Neuronal stem cell (in vitro differentiated cells): ENCODE measurements around the gene TFB2M.

Experiments used
- DNase-seq: peaks from one replicate; pipeline ENCODE4 v3.0.0-alpha.2; 2013; ENCODE audit warnings: low spot score
- H2AFZ ChIP-seq: one replicate; pipeline ENCODE4 v1.6.1; 2013; ENCODE audit warnings: mild to moderate bottlenecking, low read length, inconsistent platforms
- H2AK5ac ChIP-seq: 2 replicates; pipeline ENCODE4 v1.6.1; 2013; ENCODE audit warnings: low read depth, mild to moderate bottlenecking, inconsistent platforms, low read length, moderate library complexity, mixed read lengths
- H2BK120ac ChIP-seq: 2 replicates; pipeline ENCODE4 v1.6.1; 2013; ENCODE audit warnings: low read depth, mild to moderate bottlenecking, inconsistent platforms, low read length, moderate library complexity, mixed read lengths
- H2BK12ac ChIP-seq: one replicate; pipeline ENCODE4 v1.6.1; 2013; ENCODE audit warnings: low read length, inconsistent platforms
- H2BK15ac ChIP-seq: 2 replicates; pipeline ENCODE4 v1.6.1; 2013; ENCODE audit warnings: mild to moderate bottlenecking, low read length, inconsistent platforms, mixed read lengths
- H2BK5ac ChIP-seq: one replicate; pipeline ENCODE4 v1.6.1; 2013; ENCODE audit warnings: inconsistent platforms, mild to moderate bottlenecking, low read length, moderate library complexity
- H3K14ac ChIP-seq: one replicate; pipeline ENCODE4 v1.6.1; 2013; ENCODE audit warnings: low read length, inconsistent platforms
- H3K18ac ChIP-seq: 2 replicates; pipeline ENCODE4 v1.6.1; 2013; ENCODE audit warnings: low read length, inconsistent platforms
- H3K23ac ChIP-seq: 2 replicates; pipeline ENCODE4 v1.6.1; 2013; ENCODE audit warnings: low read depth, mild to moderate bottlenecking, mixed read lengths, low read length, inconsistent platforms; ENCODE audit not compliant: poor library complexity
- H3K27ac ChIP-seq: replicated peaks from 3 replicates; pipeline ENCODE4 v1.5.1; 2013; ENCODE audit warnings: low read length, inconsistent platforms
- H3K27me3 ChIP-seq, 3 experiments: 2 replicates each; pipeline ENCODE4 v1.6.1; 2013; ENCODE audit warnings: low read length in 3 of 3, mild to moderate bottlenecking in 2 of 3, inconsistent platforms in 1 of 3, low read depth in 1 of 3, mixed read lengths in 1 of 3, moderate library complexity in 1 of 3; ENCODE audit not compliant: control insufficient read depth in 3 of 3, insufficient read depth in 3 of 3
- H3K36me3 ChIP-seq, 2 donors: replicated peaks in 1 of 2; 2 replicates each; pipeline ENCODE4 v1.6.1; 2013; ENCODE audit warnings: low read length in 2 of 2; ENCODE audit not compliant: control insufficient read depth in 2 of 2, insufficient read depth in 2 of 2
- H3K4ac ChIP-seq: 2 replicates; pipeline ENCODE4 v1.6.1; 2013; ENCODE audit warnings: inconsistent platforms, mild to moderate bottlenecking, low read length, moderate library complexity
- H3K4me1 ChIP-seq, 2 donors: 1 replicate in 1 of 2; 2 replicates in 1 of 2; pipeline ENCODE4 v1.6.1; 2013; ENCODE audit warnings: low read length in 2 of 2, low read depth in 1 of 2; ENCODE audit not compliant: control insufficient read depth in 2 of 2, insufficient read depth in 1 of 2
- H3K4me2 ChIP-seq: one replicate; pipeline ENCODE4 v1.6.1; 2013; ENCODE audit warnings: mild to moderate bottlenecking, low read length, inconsistent platforms; ENCODE audit not compliant: insufficient read depth, poor library complexity, severe bottlenecking
- H3K4me3 ChIP-seq, 2 donors: 2 replicates each; pipeline ENCODE4 v1.5.1; 2013; ENCODE audit warnings: low read length in 2 of 2, mild to moderate bottlenecking in 2 of 2, inconsistent platforms in 1 of 2, moderate library complexity in 1 of 2
- H3K79me1 ChIP-seq: one replicate; pipeline ENCODE4 v1.6.1; 2013; ENCODE audit warnings: low read depth, mild to moderate bottlenecking, inconsistent platforms, low read length, moderate library complexity
- H3K9ac ChIP-seq: one replicate; pipeline ENCODE4 v1.6.1; 2013; ENCODE audit warnings: mild to moderate bottlenecking, low read depth, low read length, inconsistent platforms; ENCODE audit not compliant: poor library complexity
- H3K9me3 ChIP-seq, 2 donors: replicated peaks in 1 of 2; 2 replicates each; pipeline versions ENCODE3 to v1.6.1; 2013; ENCODE audit warnings: low read length in 2 of 2, mild to moderate bottlenecking in 2 of 2, inconsistent platforms in 1 of 2, low read depth in 1 of 2, mixed read lengths in 1 of 2, moderate library complexity in 1 of 2; ENCODE audit not compliant: control insufficient read depth in 2 of 2, insufficient read depth in 1 of 2
- H4K8ac ChIP-seq: one replicate; pipeline ENCODE4 v1.6.1; 2013; ENCODE audit warnings: low read depth, mild to moderate bottlenecking, inconsistent platforms, low read length, moderate library complexity
- H4K91ac ChIP-seq: one replicate; pipeline ENCODE4 v1.6.1; 2013; ENCODE audit warnings: low read length, low read depth, mild to moderate bottlenecking, inconsistent platforms; ENCODE audit not compliant: poor library complexity
- WGBS, 2 donors: extraction: QIAGEN DNeasy Blood & Tissue Kit; methylation state at CpG; one replicate each; pipeline ENCODE4 v1.1.7; 2013; ENCODE audit warnings: missing lambda C conversion rate in 2 of 2, mixed read lengths in 1 of 2; ENCODE audit not compliant: insufficient read length in 2 of 2, insufficient replicate concordance in 1 of 2; ENCODE audit errors: extremely low coverage in 2 of 2; 5-methylcytosine and 5-hydroxymethylcytosine counted together

TFB2M gene

GRCh38 chr1:246532519-246532918 is 33.5 kb downstream of the TFB2M start:
- Histone ChIP-seq H3K4me3 (no peak overlapping the region), H3K4me2 (no peak overlapping the region), H3K27me3 (peaks cover 0 to 3% (median 0%) of the 10 kb centered on the region in 3 experiments), H3K9ac (no peak overlapping the region), H3K4me1 (no peaks in the 10 kb centered on the region), H2AK5ac (no peak overlapping the region), H2AFZ (no peak overlapping the region), H2BK120ac (no peak overlapping the region), H3K79me1 (no peaks in the 10 kb centered on the region), H2BK5ac (no peak overlapping the region), H3K9me3 (peaks cover 8 to 21% of the 10 kb centered on the region in 2 donors), H3K14ac (no peak overlapping the region), H3K23ac (no peak overlapping the region), H3K18ac (no peak overlapping the region), H2BK12ac (no peak overlapping the region), H3K27ac (no peak overlapping the region), H4K8ac (no peak overlapping the region), H3K36me3 (no peaks in the 10 kb centered on the region), H4K91ac (no peak overlapping the region), H2BK15ac (no peak overlapping the region), H3K4ac (no peak overlapping the region)
- DNase-seq = no peak
- WGBS, 2 donors = no CpG with 5 or more reads among the region's 1 CpG

GRCh38 chr1:246530482-246530881 is 35.6 kb downstream of the TFB2M start:
- Histone ChIP-seq H2AK5ac (no peak overlapping the region), H3K4ac (no peak overlapping the region), H2BK5ac (no peak overlapping the region)

DNA sequence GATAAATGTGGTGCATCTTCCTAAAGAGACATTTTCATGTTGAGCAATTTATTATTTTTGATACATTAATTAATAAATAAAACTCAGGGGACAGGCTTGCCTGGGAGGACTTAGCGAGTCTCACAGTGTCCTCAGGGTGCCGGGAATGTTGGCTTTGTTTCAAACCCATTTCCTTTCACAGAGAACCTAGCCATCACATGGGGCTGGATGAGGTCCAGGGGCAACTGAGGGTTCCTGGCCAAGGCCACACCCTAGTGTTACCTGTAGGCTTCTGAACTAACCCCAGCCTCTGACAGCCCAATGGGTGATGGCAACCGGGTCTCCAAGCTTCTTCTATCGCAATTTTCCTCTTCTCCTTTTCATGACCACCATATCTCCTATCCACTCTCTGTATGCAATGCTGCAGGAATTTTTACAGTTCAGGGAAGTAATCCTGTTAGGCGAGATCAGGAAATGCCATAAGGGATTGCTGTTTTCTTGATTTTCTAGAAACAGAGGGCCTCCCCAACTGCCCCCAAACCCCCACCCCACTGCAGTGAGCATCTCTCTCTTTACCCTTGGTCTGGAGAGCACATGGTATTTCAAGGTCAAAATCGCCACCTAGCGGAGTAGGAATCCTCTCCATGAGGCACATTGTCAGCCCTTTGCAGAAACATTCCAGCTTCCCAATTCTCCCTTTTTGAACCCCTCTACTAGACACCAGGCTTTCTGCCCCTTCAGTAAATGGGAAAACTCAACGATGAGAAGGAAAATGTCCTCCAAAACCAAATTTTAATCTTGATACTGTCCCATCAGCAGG is 36.9 kb downstream of the TFB2M start:
- no CpG with 5 or more reads among the region's 8 CpGs for WGBS, 2 donors
- no peak overlapping the region for H4K8ac ChIP-seq
- no peaks in the 10 kb centered on the region for H3K79me1 ChIP-seq
- H3K14ac ChIP-seq = no peak overlapping the region
- H3K18ac ChIP-seq = no peak overlapping the region
- H3K9ac ChIP-seq = no peak overlapping the region
- no peak overlapping the region for H2AFZ ChIP-seq
- H3K4me3 ChIP-seq = no peak overlapping the region
- H2BK15ac ChIP-seq = no peak overlapping the region
- H3K23ac ChIP-seq = no peak overlapping the region
- no peak overlapping the region for H2BK5ac ChIP-seq
- H3K36me3 ChIP-seq = no peaks in the 10 kb centered on the region
- H2BK120ac ChIP-seq = no peak overlapping the region
- no peak overlapping the region for H3K4me2 ChIP-seq
- no peak overlapping the region for H4K91ac ChIP-seq
- H2BK12ac ChIP-seq = no peak overlapping the region
- H3K27ac ChIP-seq = no peak overlapping the region
- peaks cover 0 to 3% (median 0%) of the 10 kb centered on the region in 3 experiments for H3K27me3 ChIP-seq
- H3K4me1 ChIP-seq = no peaks in the 10 kb centered on the region
- peaks cover 9 to 21% of the 10 kb centered on the region in 2 donors for H3K9me3 ChIP-seq
- H2AK5ac ChIP-seq = no peak overlapping the region
- H3K4ac ChIP-seq = no peak overlapping the region
- DNase-seq = no peak

More at GRCh38 chr1:246530482-246530881, 35.6 kb downstream of the TFB2M start:
- WGBS, 2 donors = no CpG with 5 or more reads among the region's 2 CpGs
- Histone ChIP-seq H2BK15ac (no peak overlapping the region), H3K9ac (no peak overlapping the region), H2BK12ac (no peak overlapping the region), H3K23ac (no peak overlapping the region), H3K4me2 (no peak overlapping the region), H3K18ac (no peak overlapping the region), H3K4me1 (no peaks in the 10 kb centered on the region), H3K4me3 (no peak overlapping the region), H2BK120ac (no peak overlapping the region), H3K36me3 (no peaks in the 10 kb centered on the region), H3K9me3 (peaks cover 8 to 21% of the 10 kb centered on the region in 2 donors), H3K79me1 (no peaks in the 10 kb centered on the region), H3K27ac (no peak overlapping the region), H4K8ac (no peak overlapping the region), H4K91ac (no peak overlapping the region), H3K27me3 (peaks cover 0 to 3% (median 0%) of the 10 kb centered on the region in 3 experiments), H3K14ac (no peak overlapping the region), H2AFZ (no peak overlapping the region)
- no peak for DNase-seq

DNA sequence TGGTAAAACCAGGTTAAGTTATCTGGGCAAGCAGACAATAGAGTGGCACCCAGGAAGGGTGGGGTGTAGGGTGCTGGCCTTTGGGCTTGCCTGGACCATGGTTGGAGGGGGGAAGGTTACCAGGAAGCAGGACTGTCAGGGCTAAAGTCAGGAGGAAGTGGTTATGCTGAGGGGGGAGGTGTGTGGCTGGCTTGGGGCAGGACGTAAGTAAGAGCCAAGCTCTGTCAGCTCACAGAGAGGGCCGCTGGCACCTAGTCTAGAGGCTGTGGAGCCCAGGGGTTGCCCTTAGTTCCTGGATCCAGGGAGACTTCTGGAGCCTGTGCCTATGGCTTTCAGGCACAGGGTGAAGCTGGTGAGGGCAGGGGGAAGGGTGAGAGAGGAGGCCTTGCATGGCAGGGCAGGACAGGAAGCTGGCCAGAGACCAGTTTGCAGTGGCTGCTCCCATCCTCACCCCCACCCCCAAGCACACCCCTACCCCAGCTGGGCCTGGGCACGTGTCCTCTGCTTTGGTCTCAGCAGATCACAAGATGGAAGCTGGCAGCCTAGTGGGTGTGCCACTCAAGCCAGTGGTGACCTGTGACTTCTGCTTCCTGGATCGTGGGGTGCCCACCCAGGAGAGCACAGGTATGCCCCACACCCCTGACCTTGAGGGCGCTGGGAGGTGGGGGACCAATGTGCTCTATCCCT is 38.5 kb downstream of the TFB2M start:
- Histone ChIP-seq H3K36me3 (no peaks in the 10 kb centered on the region), H3K4me2 (no peak overlapping the region), H2AK5ac (no peak overlapping the region), H3K23ac (no peak overlapping the region), H3K27ac (no peak overlapping the region), H2BK12ac (no peak overlapping the region), H3K14ac (no peak overlapping the region), H2BK5ac (no peak overlapping the region), H2BK15ac (no peak overlapping the region), H3K79me1 (no peaks in the 10 kb centered on the region), H3K4me3 (peak overlapping the region in 1 of 2 donors; percentile 53), H2BK120ac (no peak overlapping the region), H3K4ac (no peak overlapping the region), H2AFZ (peak overlapping the region; percentile 54), H3K4me1 (no peaks in the 10 kb centered on the region), H3K18ac (no peak overlapping the region), H4K8ac (peak overlapping the region; percentile 8), H3K9ac (peak overlapping the region; percentile 54), H3K27me3 (peaks cover 0 to 3% (median 0%) of the 10 kb centered on the region in 3 experiments), H4K91ac (no peak overlapping the region), H3K9me3 (peaks cover 9 to 21% of the 10 kb centered on the region in 2 donors)
- WGBS, 2 donors = no CpG with 5 or more reads among the region's 5 CpGs
- DNase-seq = no peak
